Erythroblast (primary cell): ENCODE results near the gene TMEM182.

Source experiments
- GATA1 ChIP-seq: IDR thresholded peaks from 2 replicates; pipeline ENCODE4 v1.6.1; 2011; ENCODE audit warnings: low read depth, mild to moderate bottlenecking, control low read depth, low read length, moderate library complexity
- POLR2A ChIP-seq: IDR thresholded peaks from 2 replicates; pipeline ENCODE4 v1.6.1; 2011; ENCODE audit warnings: mild to moderate bottlenecking, low read length

DNA sequence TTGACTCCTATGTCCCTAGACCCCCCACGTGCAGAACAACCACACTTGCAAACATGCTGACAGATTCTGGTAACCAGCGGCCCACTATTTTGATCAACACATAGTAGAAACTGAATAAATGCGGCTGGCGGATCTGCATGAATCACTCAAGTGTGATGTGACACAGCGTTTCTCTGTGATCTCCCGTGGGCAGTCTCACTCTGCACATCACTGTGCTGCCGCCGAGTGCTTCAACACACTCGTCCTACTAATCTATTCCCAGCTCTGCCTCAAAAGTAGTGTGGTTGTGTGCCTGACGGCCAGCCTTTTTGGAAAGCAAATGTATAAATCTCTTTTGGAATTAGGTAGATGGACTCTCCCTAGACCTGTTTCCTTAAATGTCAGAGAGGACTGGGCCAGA lies 37.3 kb upstream of the TMEM182 start:
- TF ChIP-seq POLR2A (no peak), GATA1 (no peak)
